IMR-90 (cell line): ENCODE results near the gene USH2A. TPM values are rescaled to one million over a fixed set of nuclear protein-coding genes. Genes with fewer than 3 reads are reported as not detected.

Source experiments
- ATAC-seq: fragments of 200-7000 bp; cut with Tn5 transposase; 2 replicates; pipeline ENCODE4 v1.9.1; 2020; ENCODE audit warnings: low read depth, mild to moderate bottlenecking, moderate library complexity
- BruUV-seq: library from RNA; stranded (reverse); fragments of 400-500 nt; replicated peaks from 2 replicates; lab custom pipeline; 2021; lab: Mats Ljungman, UMichigan
- CTCF ChIA-PET: fragments of 300-600 bp; formaldehyde crosslinking; extraction: SDS; loops from one replicate; lab custom pipeline; 2021; ENCODE audit warnings: antibody characterized with exemption; lab: Yijun Ruan, JAX
- POLR2A ChIA-PET: fragments of 300-600 bp; sonication (Branson Sonifier 250); formaldehyde crosslinking; loops from one replicate; lab custom pipeline; 2022; ENCODE audit warnings: antibody characterized with exemption; ENCODE audit not compliant: unreplicated experiment; lab: Charles Lee
- DNase-seq: peaks from one replicate; pipeline ENCODE4 v3.0.0; 2013
- H2AFZ ChIP-seq: replicated peaks from 2 replicates; pipeline ENCODE3; 2013; ENCODE audit warnings: low read length, mild to moderate bottlenecking; ENCODE audit not compliant: poor library complexity
- H2AK5ac ChIP-seq: 2 replicates; pipeline ENCODE4 v1.6.1; 2013; ENCODE audit warnings: low read depth, low read length, inconsistent platforms
- H2AK9ac ChIP-seq: replicated peaks from 2 replicates; pipeline ENCODE3; 2013; ENCODE audit warnings: mild to moderate bottlenecking, low read depth, low read length, moderate library complexity; ENCODE audit not compliant: poor library complexity
- H2BK120ac ChIP-seq: 2 replicates; pipeline ENCODE4 v1.6.1; 2013; ENCODE audit warnings: low read depth, low read length, inconsistent platforms
- H2BK15ac ChIP-seq: 3 replicates; pipeline ENCODE4 v1.6.1; 2013; ENCODE audit warnings: low read depth, low read length, inconsistent platforms
- H2BK20ac ChIP-seq: 2 replicates; pipeline ENCODE4 v1.6.1; 2013; ENCODE audit warnings: low read depth, mild to moderate bottlenecking, inconsistent platforms, low read length, moderate library complexity
- H2BK5ac ChIP-seq: 2 replicates; pipeline ENCODE4 v1.6.1; 2013; ENCODE audit warnings: mild to moderate bottlenecking, low read depth, low read length, inconsistent platforms; ENCODE audit not compliant: poor library complexity, severe bottlenecking
- H3K14ac ChIP-seq: replicated peaks from 2 replicates; pipeline ENCODE4 v1.6.1; 2013; ENCODE audit warnings: low read depth, low read length, inconsistent platforms
- H3K18ac ChIP-seq: 2 replicates; pipeline ENCODE4 v1.6.1; 2013; ENCODE audit warnings: low read depth, low read length, control low read depth
- H3K23ac ChIP-seq: 2 replicates; pipeline ENCODE4 v1.6.1; 2013; ENCODE audit warnings: low read depth, low read length, inconsistent platforms
- H3K27ac ChIP-seq: 2 replicates; pipeline ENCODE4 v1.5.1; 2013; ENCODE audit warnings: mild to moderate bottlenecking, control low read depth, low read length; ENCODE audit not compliant: insufficient read depth
- H3K27me3 ChIP-seq: 2 replicates; pipeline ENCODE4 v1.6.1; 2013; ENCODE audit warnings: low read length; ENCODE audit not compliant: control insufficient read depth, insufficient read depth
- H3K36me3 ChIP-seq: 2 replicates; pipeline ENCODE4 v1.6.1; 2013; ENCODE audit warnings: low read length, mixed read lengths; ENCODE audit not compliant: control insufficient read depth, insufficient read depth
- H3K4ac ChIP-seq: 2 replicates; pipeline ENCODE4 v1.6.1; 2013; ENCODE audit warnings: low read depth, low read length, inconsistent platforms
- H3K4me1 ChIP-seq: 2 replicates; pipeline ENCODE4 v1.6.1; 2013; ENCODE audit warnings: low read length, mixed read lengths; ENCODE audit not compliant: control insufficient read depth, insufficient read depth
- H3K4me2 ChIP-seq: 2 replicates; pipeline ENCODE4 v1.6.1; 2013; ENCODE audit warnings: low read depth, mild to moderate bottlenecking, control low read depth, low read length, moderate library complexity
- H3K4me3 ChIP-seq: 2 replicates; pipeline ENCODE4 v1.5.1; 2013; ENCODE audit warnings: low read depth, mild to moderate bottlenecking, control low read depth, low read length, moderate library complexity; ENCODE audit not compliant: insufficient read depth
- H3K56ac ChIP-seq: 2 replicates; pipeline ENCODE4 v1.6.1; 2013; ENCODE audit warnings: low read length, inconsistent platforms; ENCODE audit not compliant: insufficient read depth; ENCODE audit errors: extremely low read depth
- H3K79me1 ChIP-seq, 2 experiments: 2 replicates each; pipeline ENCODE4 v1.6.1; 2013; ENCODE audit warnings: low read length in 2 of 2, inconsistent platforms in 1 of 2, low read depth in 1 of 2
- H3K9ac ChIP-seq: 2 replicates; pipeline ENCODE4 v1.6.1; 2013; ENCODE audit warnings: low read depth, low read length, control low read depth
- H3K9me1 ChIP-seq: 2 replicates; pipeline ENCODE4 v1.6.1; 2013; ENCODE audit warnings: low read length, inconsistent platforms; ENCODE audit not compliant: insufficient read depth
- H3K9me3 ChIP-seq: 2 replicates; pipeline ENCODE4 v1.6.1; 2013; ENCODE audit warnings: low read length; ENCODE audit not compliant: control insufficient read depth, insufficient read depth
- H4K20me1 ChIP-seq: 2 replicates; pipeline ENCODE4 v1.6.1; 2013; ENCODE audit warnings: low read length, inconsistent platforms; ENCODE audit not compliant: insufficient read depth
- H4K5ac ChIP-seq: 2 replicates; pipeline ENCODE4 v1.6.1; 2013; ENCODE audit warnings: mild to moderate bottlenecking, low read depth, low read length, control low read depth
- H4K8ac ChIP-seq, 2 experiments: 2 replicates each; pipeline ENCODE4 v1.6.1; 2013; ENCODE audit warnings: low read depth in 2 of 2, low read length in 2 of 2, control low read depth in 1 of 2, inconsistent platforms in 1 of 2
- H4K91ac ChIP-seq: 2 replicates; pipeline ENCODE4 v1.6.1; 2013; ENCODE audit warnings: low read depth, low read length, inconsistent platforms; ENCODE audit not compliant: insufficient read depth
- BHLHE40 ChIP-seq: fragments of 150-350 bp; IDR thresholded peaks from 2 replicates; pipeline ENCODE4 v1.6.1; 2016; ENCODE audit warnings: mild to moderate bottlenecking, low read depth, low read length
- CEBPB ChIP-seq: IDR thresholded peaks from 2 replicates; pipeline ENCODE4 v1.6.1; 2012; ENCODE audit warnings: low read depth, low read length, improper control_type of control experiment
- CHD1 ChIP-seq: IDR thresholded peaks from 2 replicates; pipeline ENCODE4 v1.6.1; 2012; ENCODE audit warnings: low read depth, low read length, improper control_type of control experiment
- FOS ChIP-seq: fragments of 150-350 bp; IDR thresholded peaks from 2 replicates; pipeline ENCODE4 v1.6.1; 2016; ENCODE audit warnings: low read depth, low read length
- MAFK ChIP-seq: IDR thresholded peaks from 2 replicates; pipeline ENCODE4 v1.6.1; 2012; ENCODE audit warnings: low read depth, low read length, improper control_type of control experiment
- MAZ ChIP-seq: IDR thresholded peaks from 2 replicates; pipeline ENCODE4 v1.6.1; 2012; ENCODE audit warnings: low read depth, mild to moderate bottlenecking, low read length, improper control_type of control experiment, moderate library complexity, borderline replicate concordance
- MXI1 ChIP-seq: IDR thresholded peaks from 2 replicates; pipeline ENCODE4 v1.6.1; 2012; ENCODE audit warnings: low read depth, mild to moderate bottlenecking, low read length, moderate library complexity, borderline replicate concordance
- NFE2L2 ChIP-seq: fragments of 150-350 bp; IDR thresholded peaks from 2 replicates; pipeline ENCODE4 v1.6.1; 2016; ENCODE audit warnings: low read depth, mild to moderate bottlenecking, low read length
- POLR2A ChIP-seq: IDR thresholded peaks from 2 replicates; pipeline ENCODE4 v1.6.1; 2012; ENCODE audit warnings: mild to moderate bottlenecking, low read depth, low read length
- RAD21 ChIP-seq: IDR thresholded peaks from 2 replicates; pipeline ENCODE4 v1.6.1; 2012; ENCODE audit warnings: low read length, improper control_type of control experiment
- RCOR1 ChIP-seq: IDR thresholded peaks from 2 replicates; pipeline ENCODE4 v1.6.1; 2012; ENCODE audit warnings: mild to moderate bottlenecking, low read length, improper control_type of control experiment; ENCODE audit not compliant: insufficient replicate concordance
- RFX5 ChIP-seq: IDR thresholded peaks from 2 replicates; pipeline ENCODE4 v1.8.0; 2012; ENCODE audit warnings: low read depth, mild to moderate bottlenecking, low read length, moderate library complexity
- SMC3 ChIP-seq: fragments of 150-350 bp; IDR thresholded peaks from 2 replicates; pipeline ENCODE4 v1.6.1; 2016; ENCODE audit warnings: low read depth, mild to moderate bottlenecking, antibody characterized with exemption, low read length, moderate library complexity
- WGBS, 2 experiments: methylation state at CpG; one replicate each; pipeline versions ENCODE4 v1.1.5 to v1.1.7; 2013; ENCODE audit warnings: missing lambda C conversion rate in 2 of 2; ENCODE audit not compliant: insufficient read length in 1 of 2; ENCODE audit errors: extremely low coverage in 2 of 2; 5-methylcytosine and 5-hydroxymethylcytosine counted together
- dilution Hi-C: fragments of 300-500 bp; cut with HindIII; formaldehyde crosslinking; loops from one replicate; pipeline ENCODE4 v1.14.3; 2018; ENCODE audit warnings: low sequenced_read_pairs; ENCODE audit not compliant: unreplicated experiment
- in situ Hi-C: fragments of 300-500 bp; cut with MboI; formaldehyde crosslinking; loops from 3 replicates; pipeline ENCODE4 v1.14.3; 2019; ENCODE audit warnings: low sequenced_read_pairs, inconsistent platforms, mixed read lengths
- intact Hi-C: fragments of 100-400 bp; cut with micrococcal nuclease; formaldehyde crosslinking; loops from 2 replicates; pipeline ENCODE4 v1.10.0; 2022
- polyA plus RNA-seq, 3 experiments: library from polyadenylated mRNA; depleted of rRNA; stranded (reverse); fragments of >200 nt; gene quantifications; 2 replicates each; pipeline ENCODE4 v1.2.3, GENCODE V29; 2012; ENCODE audit warnings: low replicate concordance in 1 of 3
- total RNA-seq: library from RNA; depleted of rRNA; stranded (reverse); fragments of >200 nt; gene quantifications from 2 replicates; pipeline ENCODE4 v1.2.3, GENCODE V29; 2012
- TF ChIP-seq, protein P1 (sequence below): conservative IDR thresholded peaks from 2 replicates; pipeline ENCODE4 v1.5.1; 2012; ENCODE audit warnings: mild to moderate bottlenecking, low read depth, low read length, improper control_type of control experiment
- TF ChIP-seq, protein P2 (sequence below): fragments of 150-350 bp; IDR thresholded peaks from 2 replicates; pipeline ENCODE4 v1.6.1; 2017; ENCODE audit warnings: mild to moderate bottlenecking, antibody characterized with exemption, low read length, low read depth
- TF ChIP-seq, protein P3 (sequence below): fragments of 150-350 bp; IDR thresholded peaks from 2 replicates; pipeline ENCODE4 v1.6.1; 2016; ENCODE audit warnings: low read depth, mild to moderate bottlenecking, low read length, moderate library complexity, borderline replicate concordance

Gene USH2A
- total and polyA plus RNA-seq, 2 of the 4 experiments (the other 2 are of a cell fraction) = under 0.01 to 0.02 TPM

DNA sequence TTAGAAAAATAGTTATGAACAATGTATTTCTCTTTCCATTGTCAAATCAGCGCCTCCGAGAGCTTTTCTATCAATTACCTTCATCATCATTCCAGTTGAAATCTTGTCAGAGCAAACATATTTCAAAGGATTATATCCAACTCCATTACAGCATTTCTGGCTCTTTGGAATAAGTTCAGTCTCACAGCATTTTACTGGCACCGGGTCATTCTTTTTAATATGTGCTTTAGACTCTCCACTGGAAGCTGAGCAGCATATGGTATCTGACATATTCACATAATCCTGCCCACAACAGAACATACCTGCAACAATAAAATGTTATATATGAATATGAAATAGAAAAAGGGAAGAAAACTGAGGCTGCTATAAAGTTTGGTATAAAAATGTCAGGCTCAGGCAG lies 633.3 kb downstream of the USH2A start:
- in situ Hi-C loops = no loop called here

More for the DNA sequence above, 633.3 kb downstream of the USH2A start:
- Histone ChIP-seq H3K4me1 (peaks cover 3% of the 10 kb centered on the region; the same call in 1 of the 2 replicates), H3K23ac (no peak overlapping the region), H3K4me3 (no peak overlapping the region), H2BK120ac (no peak overlapping the region), H3K9me1 (no peaks in the 10 kb centered on the region; the same call in 1 of the 2 replicates), H3K4ac (no peak overlapping the region), H2AK9ac (no peak overlapping the region), H3K14ac (no peak overlapping the region), H2AK5ac (no peak overlapping the region), H2BK20ac (no peak overlapping the region), H3K79me1 (no peaks in the 10 kb centered on the region), H3K27ac (no peak overlapping the region), H2AFZ (no peak overlapping the region), H4K91ac (no peak overlapping the region), H2BK15ac (no peak overlapping the region), H3K27me3 (no peaks in the 10 kb centered on the region), H4K20me1 (no peaks in the 10 kb centered on the region), H3K4me2 (no peak overlapping the region), H3K9me3 (no peaks in the 10 kb centered on the region), H3K18ac (no peak overlapping the region), H3K36me3 (no peaks in the 10 kb centered on the region), H4K5ac (no peak overlapping the region), H3K9ac (no peak overlapping the region), H3K56ac (no peak overlapping the region), H2BK5ac (no peak overlapping the region), H4K8ac (no peak overlapping the region)
- dilution Hi-C loops (no loop called here), intact Hi-C loops (no loop called here)
- ChIA-PET POLR2A (no interaction called here), CTCF (no interaction called here)
- no peak for DNase-seq
- no peak for ATAC-seq
- 100% methylated on average over 2 of the region's 3 CpGs; no CpG with 5 or more reads in 1 of the 2 experiments for WGBS, 2 experiments
- TF ChIP-seq MAZ (no peak), BHLHE40 (no peak), CHD1 (no peak), RCOR1 (no peak), NFE2L2 (no peak), MAFK (no peak), POLR2A (no peak), FOS (no peak), MXI1 (no peak), SMC3 (no peak), RFX5 (no peak), CEBPB (no peak), RAD21 (no peak)
- TF ChIP-seq, protein P1, sequence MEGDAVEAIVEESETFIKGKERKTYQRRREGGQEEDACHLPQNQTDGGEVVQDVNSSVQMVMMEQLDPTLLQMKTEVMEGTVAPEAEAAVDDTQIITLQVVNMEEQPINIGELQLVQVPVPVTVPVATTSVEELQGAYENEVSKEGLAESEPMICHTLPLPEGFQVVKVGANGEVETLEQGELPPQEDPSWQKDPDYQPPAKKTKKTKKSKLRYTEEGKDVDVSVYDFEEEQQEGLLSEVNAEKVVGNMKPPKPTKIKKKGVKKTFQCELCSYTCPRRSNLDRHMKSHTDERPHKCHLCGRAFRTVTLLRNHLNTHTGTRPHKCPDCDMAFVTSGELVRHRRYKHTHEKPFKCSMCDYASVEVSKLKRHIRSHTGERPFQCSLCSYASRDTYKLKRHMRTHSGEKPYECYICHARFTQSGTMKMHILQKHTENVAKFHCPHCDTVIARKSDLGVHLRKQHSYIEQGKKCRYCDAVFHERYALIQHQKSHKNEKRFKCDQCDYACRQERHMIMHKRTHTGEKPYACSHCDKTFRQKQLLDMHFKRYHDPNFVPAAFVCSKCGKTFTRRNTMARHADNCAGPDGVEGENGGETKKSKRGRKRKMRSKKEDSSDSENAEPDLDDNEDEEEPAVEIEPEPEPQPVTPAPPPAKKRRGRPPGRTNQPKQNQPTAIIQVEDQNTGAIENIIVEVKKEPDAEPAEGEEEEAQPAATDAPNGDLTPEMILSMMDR = no peak
- TF ChIP-seq, protein P2, sequence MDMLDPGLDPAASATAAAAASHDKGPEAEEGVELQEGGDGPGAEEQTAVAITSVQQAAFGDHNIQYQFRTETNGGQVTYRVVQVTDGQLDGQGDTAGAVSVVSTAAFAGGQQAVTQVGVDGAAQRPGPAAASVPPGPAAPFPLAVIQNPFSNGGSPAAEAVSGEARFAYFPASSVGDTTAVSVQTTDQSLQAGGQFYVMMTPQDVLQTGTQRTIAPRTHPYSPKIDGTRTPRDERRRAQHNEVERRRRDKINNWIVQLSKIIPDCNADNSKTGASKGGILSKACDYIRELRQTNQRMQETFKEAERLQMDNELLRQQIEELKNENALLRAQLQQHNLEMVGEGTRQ = no peak
- TF ChIP-seq, protein P3, sequence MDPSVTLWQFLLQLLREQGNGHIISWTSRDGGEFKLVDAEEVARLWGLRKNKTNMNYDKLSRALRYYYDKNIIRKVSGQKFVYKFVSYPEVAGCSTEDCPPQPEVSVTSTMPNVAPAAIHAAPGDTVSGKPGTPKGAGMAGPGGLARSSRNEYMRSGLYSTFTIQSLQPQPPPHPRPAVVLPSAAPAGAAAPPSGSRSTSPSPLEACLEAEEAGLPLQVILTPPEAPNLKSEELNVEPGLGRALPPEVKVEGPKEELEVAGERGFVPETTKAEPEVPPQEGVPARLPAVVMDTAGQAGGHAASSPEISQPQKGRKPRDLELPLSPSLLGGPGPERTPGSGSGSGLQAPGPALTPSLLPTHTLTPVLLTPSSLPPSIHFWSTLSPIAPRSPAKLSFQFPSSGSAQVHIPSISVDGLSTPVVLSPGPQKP = no peak
- BruUV-seq = no TSS peak
